CD4-positive, alpha-beta T cell treated with Interleukin-1 beta for 1 hour (primary cell): ENCODE results near the gene MTPN.

Experiments
- DNase-seq, 2 donors: peaks; one replicate each; pipeline ENCODE4 v3.0.0-alpha.2; 2020 to 2022

MTPN gene

DNA sequence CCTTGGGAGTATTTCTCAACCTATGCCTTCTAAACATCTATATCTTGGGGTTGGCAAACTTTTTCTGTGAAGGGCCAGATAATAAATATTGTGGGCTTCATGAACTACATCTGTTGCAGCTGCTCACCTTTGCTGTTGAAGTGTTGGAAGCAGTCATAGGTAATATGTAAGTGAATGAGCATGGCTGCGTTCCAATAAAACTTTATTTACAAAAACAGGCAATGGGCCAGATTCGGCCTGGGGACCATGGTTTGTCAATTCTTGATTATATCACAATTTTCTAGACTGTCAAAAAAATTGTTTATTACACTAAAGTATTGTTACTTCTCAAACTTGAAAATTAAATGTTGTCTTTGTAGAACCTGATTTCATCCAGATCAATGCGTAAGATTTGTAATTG lies 54.9 kb downstream of the MTPN start:
- no peak for DNase-seq

DNA sequence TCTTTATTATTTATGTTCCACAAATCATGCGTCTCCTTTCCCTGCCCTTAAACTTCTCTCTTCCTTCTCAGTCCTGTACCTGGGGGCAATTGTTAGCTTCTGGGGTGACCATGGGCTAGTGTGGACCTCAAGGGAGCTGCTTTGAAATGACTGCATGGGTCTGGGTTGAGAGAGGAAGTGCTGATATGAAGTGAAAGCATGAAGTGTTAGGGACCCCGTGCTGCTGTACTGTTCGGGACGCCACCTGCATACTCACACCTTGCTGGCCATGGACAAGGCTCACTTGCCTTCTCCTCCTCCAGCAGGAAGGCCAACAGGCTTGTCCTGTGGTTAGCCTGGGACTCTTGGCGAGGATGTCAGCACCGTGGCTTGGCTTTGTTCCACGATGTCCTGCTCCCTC lies 56.7 kb downstream of the MTPN start:
- no peak for DNase-seq

GRCh38 chr7:135919071-135919841 lies 57.9 kb downstream of the MTPN start:
- DNase-seq = no peak

GRCh38 chr7:135918134-135918533 lies 59.0 kb downstream of the MTPN start:
- no peak for DNase-seq

DNA sequence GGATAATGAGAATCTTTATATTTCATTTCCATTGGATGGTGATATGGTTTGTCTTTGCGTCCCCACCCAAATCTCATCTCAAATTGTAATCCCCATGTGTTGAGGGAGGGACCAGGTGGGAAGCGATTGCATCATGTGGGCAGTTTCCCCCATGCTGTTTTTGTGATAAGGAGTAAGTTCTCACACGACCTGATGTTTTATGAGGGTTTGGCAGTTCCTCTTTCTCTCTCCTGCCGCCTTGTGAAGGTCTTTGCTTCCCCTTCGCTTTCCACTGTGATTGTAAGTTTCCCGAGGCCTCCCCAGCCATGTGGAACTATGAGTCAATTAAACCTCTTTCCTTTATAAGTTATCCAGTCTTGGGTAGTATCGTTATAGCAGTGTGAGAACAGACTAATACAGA lies 59.4 kb downstream of the MTPN start:
- DNase-seq = no peak

GRCh38 chr7:135914346-135914745 lies 62.8 kb downstream of the MTPN start:
- DNase-seq = no peak

DNA sequence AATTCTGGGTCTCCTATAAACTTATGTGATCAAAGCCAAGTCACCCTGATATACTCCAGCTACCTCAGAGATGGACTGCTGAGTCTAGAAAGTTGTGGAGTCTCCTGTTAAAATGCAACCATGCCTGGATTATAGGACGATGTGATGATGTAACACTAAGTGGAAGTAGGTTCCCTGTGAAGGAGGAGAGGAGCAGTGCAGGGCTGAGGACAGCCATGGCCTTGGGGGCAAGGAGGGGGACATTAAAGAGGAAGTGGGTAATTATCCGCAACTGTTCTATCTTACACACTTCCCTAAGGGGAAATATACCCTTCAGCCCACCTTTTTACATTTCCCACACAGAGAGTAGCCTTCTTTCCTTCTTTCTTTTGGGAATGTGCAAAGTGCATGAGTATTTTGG lies 63.8 kb downstream of the MTPN start:
- DNase-seq = no peak

DNA sequence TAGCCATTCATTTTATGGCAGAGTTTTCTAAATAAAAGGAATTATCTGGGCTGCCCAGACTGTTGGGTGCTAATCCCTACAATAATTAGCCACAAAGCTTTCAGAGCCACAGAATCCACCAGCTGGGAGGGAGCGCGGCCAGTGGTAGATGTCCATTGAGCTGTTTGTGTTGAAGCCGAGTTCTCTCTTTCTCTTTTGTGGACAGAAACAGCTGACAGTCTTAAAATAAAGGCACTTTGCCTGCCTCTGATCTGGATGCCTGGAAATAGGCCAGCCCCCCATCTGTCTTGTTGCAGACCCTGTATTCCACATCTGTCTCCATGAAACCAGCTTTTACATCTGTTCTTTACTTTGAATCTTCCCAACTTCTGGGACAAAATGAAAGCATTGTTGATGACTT lies 66.1 kb downstream of the MTPN start:
- DNase-seq = no peak

- no peak for DNase-seq
Observed at GRCh38 chr7:135910393-135911036, 66.6 kb downstream of the MTPN start.

GRCh38 chr7:135905858-135906257 lies 71.3 kb downstream of the MTPN start:
- DNase-seq = no peak

DNA sequence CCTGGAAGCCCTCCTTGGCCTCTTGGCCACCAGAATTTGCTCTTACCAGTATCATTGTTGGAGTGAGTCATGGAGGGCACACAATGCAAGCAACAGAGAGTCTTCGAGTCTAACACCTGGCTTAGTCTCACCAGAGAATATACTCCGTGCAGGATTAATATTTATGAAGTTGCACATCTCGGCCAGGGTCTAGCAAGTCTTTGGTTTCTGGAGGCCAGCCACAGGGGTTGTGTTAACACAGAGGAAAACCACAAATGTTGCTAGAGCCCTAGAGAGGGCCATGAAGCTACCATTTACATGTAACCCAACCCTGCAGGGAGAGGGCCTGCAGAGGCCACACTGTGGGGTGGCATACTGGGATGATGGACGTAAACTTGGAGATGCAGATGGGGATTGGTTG lies 71.8 kb downstream of the MTPN start:
- DNase-seq = peak in 1 of 2 donors; percentile 4

GRCh38 chr7:135904282-135904681 lies 72.9 kb downstream of the MTPN start:
- DNase-seq = no peak

GRCh38 chr7:135901585-135902540 lies 75.3 kb downstream of the MTPN start:
- no peak for DNase-seq

DNA sequence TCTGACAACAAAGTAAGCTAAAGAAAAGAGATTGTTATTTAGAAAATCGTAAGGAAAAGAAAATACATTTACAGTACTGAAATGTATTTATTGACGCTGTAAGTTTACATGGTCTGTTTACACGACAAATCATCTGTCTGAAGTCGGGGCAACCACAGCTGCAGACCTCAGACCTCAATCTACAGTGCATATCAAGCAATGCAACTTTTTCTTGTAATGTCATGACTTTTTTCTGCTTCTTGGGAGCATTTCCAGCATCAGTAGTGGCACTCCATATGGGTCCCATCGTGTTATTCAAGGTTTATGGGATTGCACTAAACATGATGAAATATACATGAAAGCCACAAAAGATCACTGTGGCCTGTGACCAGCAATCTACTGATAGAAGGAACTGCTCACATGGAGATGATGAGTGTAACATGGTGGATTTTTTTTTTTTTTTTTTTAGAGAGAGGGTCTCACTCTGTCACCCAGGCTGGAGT lies 77.1 kb downstream of the MTPN start:
- no peak for DNase-seq

DNA sequence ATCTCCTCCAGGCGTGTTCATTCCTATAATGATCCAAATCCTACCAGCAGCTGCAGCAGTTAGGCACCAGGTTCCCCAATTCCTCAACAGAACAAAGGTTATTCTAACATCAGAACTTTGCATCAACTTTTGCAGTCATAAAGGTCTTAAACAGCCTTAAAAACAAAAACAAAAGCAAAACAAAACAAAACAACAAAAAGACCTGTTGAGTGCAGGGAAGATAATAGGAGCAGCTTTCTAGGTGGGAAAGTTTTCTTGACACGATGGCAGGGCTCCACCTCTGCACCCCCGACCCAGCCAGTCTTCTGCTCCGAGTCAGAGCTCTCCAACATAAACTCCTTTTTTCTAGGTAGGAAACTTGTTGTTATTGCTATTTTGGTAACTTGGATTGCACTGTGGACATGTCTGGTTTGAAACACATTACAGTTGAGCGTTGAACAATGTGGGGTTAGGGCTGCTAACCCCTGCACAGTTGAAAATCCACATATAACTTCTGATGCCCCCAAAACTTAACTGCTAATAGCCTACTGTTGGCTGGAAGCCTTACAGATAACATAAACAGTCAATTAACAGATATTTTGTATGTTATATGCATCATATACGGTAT lies 77.6 kb downstream of the MTPN start:
- no peak for DNase-seq

DNA sequence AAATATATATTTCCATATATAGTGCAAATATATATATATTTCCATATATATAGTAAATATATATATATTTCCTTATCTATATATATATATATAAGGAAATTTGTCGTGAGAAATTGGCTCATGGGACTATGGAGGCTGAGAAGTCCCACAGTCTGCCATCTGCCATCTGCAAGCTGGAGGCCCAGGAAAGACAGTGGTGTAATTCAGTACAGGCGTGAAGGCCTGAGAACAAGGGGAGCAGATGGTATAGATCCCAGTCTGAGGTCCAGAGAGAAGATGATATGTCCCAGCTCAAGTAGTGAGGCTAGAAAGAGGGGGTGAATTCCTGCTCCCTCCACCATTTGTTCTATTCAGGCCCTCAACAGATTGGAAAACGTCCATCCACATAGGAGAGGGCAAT lies 78.9 kb downstream of the MTPN start:
- no peak for DNase-seq

- DNase-seq = no peak
Observed at GRCh38 chr7:135894816-135895215, 82.3 kb downstream of the MTPN start.

DNA sequence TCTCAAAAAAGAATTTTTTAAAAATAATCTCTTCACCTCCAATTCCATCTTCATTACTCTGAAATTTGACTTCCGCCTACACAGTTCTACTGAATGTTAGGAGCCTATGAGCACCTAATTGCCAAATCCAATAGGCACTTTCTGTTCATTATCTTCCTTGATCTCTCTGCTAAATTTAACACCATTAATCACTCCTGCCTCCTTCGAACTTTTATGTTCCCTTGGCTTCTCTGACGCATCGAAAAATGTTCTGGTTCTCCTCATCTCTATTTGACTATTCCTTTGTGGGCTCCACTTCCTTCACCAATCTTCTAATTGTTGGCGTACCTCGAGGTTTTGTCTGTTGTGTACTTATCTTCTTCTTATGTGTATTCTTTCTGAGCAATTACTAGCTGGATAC lies 87.3 kb downstream of the MTPN start:
- no peak for DNase-seq

- no peak for DNase-seq
Observed at GRCh38 chr7:135888740-135889139, 88.4 kb downstream of the MTPN start.

DNA sequence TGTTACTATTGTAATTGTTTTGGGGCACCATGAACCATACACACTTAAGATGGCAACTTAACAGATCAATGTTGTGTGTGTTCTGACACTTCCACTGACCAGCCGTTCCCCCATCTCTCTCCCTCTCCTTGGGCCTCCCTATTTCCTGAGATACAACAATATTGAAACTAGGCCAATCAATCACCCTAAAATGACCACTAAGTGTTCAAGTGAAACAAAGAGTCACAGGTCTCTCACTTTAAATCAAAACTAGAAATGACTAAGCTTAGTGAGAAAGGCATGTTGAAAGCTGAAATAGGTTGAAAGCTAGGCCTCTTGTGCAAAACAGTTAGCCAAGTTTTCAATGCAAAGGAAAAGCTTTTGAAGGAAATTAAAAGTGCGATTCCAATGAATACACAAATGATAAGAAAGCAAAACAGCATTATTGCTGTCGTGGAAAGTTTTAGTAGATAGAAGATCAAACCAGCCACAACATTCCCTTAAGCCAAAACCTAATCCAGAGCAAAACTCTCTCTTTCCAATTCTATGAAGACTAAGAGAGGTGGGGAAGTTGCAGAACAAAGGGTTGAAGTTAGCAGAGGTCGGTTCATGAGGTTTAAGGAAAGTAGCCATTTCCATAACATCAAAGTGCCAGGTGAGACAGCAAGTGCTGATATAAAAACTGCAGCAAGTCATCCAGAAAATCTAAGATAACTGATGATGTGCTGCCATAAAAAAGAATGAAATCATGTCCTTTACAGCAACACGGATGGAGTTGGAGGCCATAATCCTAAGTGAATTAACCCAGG lies 90.6 kb downstream of the MTPN start:
- DNase-seq = no peak

- no peak for DNase-seq
Observed at GRCh38 chr7:135884495-135885232, 92.5 kb downstream of the MTPN start.
